ENCODE data around the gene SCGB2A2.

GRCh38 chr11:62256281-62256680 is 13.7 kb upstream of the SCGB2A2 start:
- TF ChIP-seq SUZ12 (IDR thresholded peaks at IDR 0.05; ENCODE audit: extremely low read depth, insufficient read depth, insufficient read length) (no peak), ZNF274 (IDR thresholded peaks at IDR 0.05; ENCODE audit: low read depth, low read length) (no peak)
